A549 (cell line): ENCODE data around the gene KIAA1755. TPM values are rescaled to one million over a fixed set of nuclear protein-coding genes. Genes with fewer than 3 reads are reported as not detected.

Experiments used
- ATAC-seq, 2 experiments: fragments of 200-7000 bp in 1 of 2; fragments of >200 bp in 1 of 2; cut with Nextera tagmentation in 1 of 2; cut with Tn5 transposase in 1 of 2; 3 replicates each; pipeline versions ENCODE4 v1.8.0 to v1.9.1; 2018 to 2020; ENCODE audit warnings: mild to moderate bottlenecking in 1 of 2, moderate library complexity in 1 of 2
- CTCF ChIA-PET: fragments of 300-600 bp; sonication (Branson Sonifier 250); formaldehyde crosslinking; extraction: SDS; loops from one replicate; lab custom pipeline; 2021; ENCODE audit warnings: antibody characterized with exemption, inconsistent platforms; lab: Yijun Ruan, JAX
- POLR2A ChIA-PET: fragments of 350-600 bp; formaldehyde crosslinking; extraction: SDS; loops from one replicate; lab custom pipeline; 2021; ENCODE audit warnings: antibody characterized with exemption, inconsistent platforms; lab: Yijun Ruan, JAX
- DNase-seq, 2 experiments: peaks; one replicate each; pipeline versions ENCODE4 v3.0.0 to v3.0.0-alpha.2; 2011 to 2016; ENCODE audit warnings: low read depth in 1 of 2, low spot score in 1 of 2
- FAIRE-seq: peaks from 2 replicates; lab custom pipeline; 2011; peaks lifted over from hg19 to GRCh38; lab: Jason Lieb, UNC
- H3K27ac ChIP-seq, 2 experiments: fragments of >200 bp; sonication (Bioruptor Twin); formaldehyde crosslinking; 3 replicates each; pipeline ENCODE4 v1.5.1; 2016 to 2017
- H3K4me1 ChIP-seq: fragments of >200 bp; sonication (Bioruptor Twin); formaldehyde crosslinking; 3 replicates; pipeline ENCODE4 v1.6.1; 2016
- H3K4me2 ChIP-seq: fragments of >200 bp; sonication (Bioruptor Twin); formaldehyde crosslinking; 3 replicates; pipeline ENCODE4 v1.6.1; 2016
- H3K4me3 ChIP-seq: fragments of >200 bp; sonication (Bioruptor Twin); formaldehyde crosslinking; 3 replicates; pipeline ENCODE4 v1.5.1; 2016
- H3K9me3 ChIP-seq: fragments of >200 bp; sonication (Bioruptor Twin); formaldehyde crosslinking; 3 replicates; pipeline ENCODE4 v1.6.1; 2016
- CEBPB ChIP-seq, 2 experiments: fragments of >200 bp in 1 of 2; sonication (Bioruptor Twin) in 1 of 2; formaldehyde crosslinking in 1 of 2; IDR thresholded peaks; 2 replicates each; pipeline ENCODE4 v1.6.1; 2012 to 2016
- CHD4 ChIP-seq: fragments of 200-600 bp; sonication (generic); IDR thresholded peaks from 2 replicates; pipeline ENCODE4 v1.6.1; 2016; ENCODE audit warnings: antibody characterized with exemption, mild to moderate bottlenecking, borderline replicate concordance
- EP300 ChIP-seq, 2 experiments: fragments of >200 bp; sonication (Bioruptor Twin); formaldehyde crosslinking; IDR thresholded peaks; 2 replicates in 1 of 2; 3 replicates in 1 of 2; pipeline ENCODE4 v1.6.1; 2016 to 2017
- ESRRA ChIP-seq: fragments of 150-350 bp; IDR thresholded peaks from 2 replicates; pipeline ENCODE4 v1.6.1; 2014; ENCODE audit warnings: mild to moderate bottlenecking, low read length, borderline replicate concordance
- FOXS1 ChIP-seq: fragments of 250-450 bp; sonication (Bioruptor Pico); IDR thresholded peaks from 2 replicates; pipeline ENCODE4 v1.5.0; 2020; ENCODE audit warnings: mild to moderate bottlenecking, moderate library complexity
- HDAC2 ChIP-seq: fragments of 200-600 bp; sonication (generic); IDR thresholded peaks from 2 replicates; pipeline ENCODE4 v1.6.1; 2016
- HOXA7 ChIP-seq: fragments of 250-450 bp; sonication (Bioruptor Pico); IDR thresholded peaks from 2 replicates; pipeline ENCODE4 v1.5.0; 2020; ENCODE audit warnings: mild to moderate bottlenecking, moderate library complexity
- HOXB13 ChIP-seq: fragments of 250-450 bp; sonication (Bioruptor Pico); IDR thresholded peaks from 2 replicates; pipeline ENCODE4 v1.5.0; 2020; ENCODE audit warnings: low read depth, mild to moderate bottlenecking, moderate library complexity
- HOXB5 ChIP-seq: fragments of 250-450 bp; sonication (Bioruptor Pico); IDR thresholded peaks from 2 replicates; pipeline ENCODE4 v1.5.0; 2020; ENCODE audit warnings: mild to moderate bottlenecking, moderate library complexity
- JUNB ChIP-seq: fragments of >200 bp; sonication (Bioruptor Twin); formaldehyde crosslinking; IDR thresholded peaks from 2 replicates; pipeline ENCODE4 v1.6.1; 2016
- MAFK ChIP-seq: fragments of 450-650 bp; IDR thresholded peaks from 2 replicates; pipeline ENCODE4 v1.6.1; 2014; ENCODE audit not compliant: partially characterized antibody
- MYC ChIP-seq: IDR thresholded peaks from 2 replicates; pipeline ENCODE4 v1.6.1; 2012; ENCODE audit warnings: mild to moderate bottlenecking, inconsistent platforms, low read length, improper control_type of control experiment, borderline replicate concordance
- POLR2A ChIP-seq: IDR thresholded peaks from 2 replicates; pipeline ENCODE4 v1.6.1; 2012; ENCODE audit warnings: mild to moderate bottlenecking, low read length
- RAD21 ChIP-seq, 2 experiments: fragments of >200 bp in 1 of 2; sonication (Bioruptor Twin) in 1 of 2; formaldehyde crosslinking in 1 of 2; IDR thresholded peaks in 1 of 2; conservative IDR thresholded peaks in 1 of 2; 2 replicates in 1 of 2; 3 replicates in 1 of 2; pipeline ENCODE4 v1.6.1; 2012 to 2018; ENCODE audit warnings: inconsistent platforms in 1 of 2
- RNF2 ChIP-seq: fragments of 200-600 bp; sonication (generic); IDR thresholded peaks from 2 replicates; pipeline ENCODE4 v1.6.1; 2016; ENCODE audit warnings: low read depth, mild to moderate bottlenecking, antibody characterized with exemption, moderate library complexity, borderline replicate concordance
- SREBF2 ChIP-seq: fragments of 450-650 bp; IDR thresholded peaks from 2 replicates; pipeline ENCODE4 v1.6.1; 2014; ENCODE audit warnings: mild to moderate bottlenecking, moderate library complexity
- TFCP2L1 ChIP-seq: fragments of 250-450 bp; sonication (Bioruptor Pico); IDR thresholded peaks from 2 replicates; pipeline ENCODE4 v1.5.0; 2021; ENCODE audit warnings: mild to moderate bottlenecking
- ZSCAN20 ChIP-seq: fragments of 250-450 bp; sonication (Bioruptor Pico); IDR thresholded peaks from 2 replicates; pipeline ENCODE4 v1.8.0; 2022; ENCODE audit warnings: mild to moderate bottlenecking, moderate library complexity
- WGBS: methylation state at CpG from one replicate; pipeline ENCODE4 v1.1.6; 2017; ENCODE audit errors: missing lambda C conversion rate; 5-methylcytosine and 5-hydroxymethylcytosine counted together
- polyA plus RNA-seq, 4 experiments: library from polyadenylated mRNA; depleted of rRNA in 3 of 4; stranded (reverse); fragments of >200 nt; fragmentation: RNase III in 1 of 4; extraction: RNeasy Plus Mini Kit Qiagen cat#74134 plus additional on column Dnase treatment in 1 of 4; gene quantifications; 2 replicates in 3 of 4; 3 replicates in 1 of 4; pipeline ENCODE4 v1.2.3, GENCODE V29; 2011 to 2017
- TF ChIP-seq, protein P1 (sequence below): fragments of 250-450 bp; sonication (Bioruptor Pico); IDR thresholded peaks from 2 replicates; pipeline ENCODE4 v1.5.0; 2020; ENCODE audit warnings: low read depth, mild to moderate bottlenecking, moderate library complexity
- TF ChIP-seq, protein P2 (sequence below): IDR thresholded peaks from 2 replicates; pipeline ENCODE4 v1.6.1; 2012
- TF ChIP-seq, protein P3 (sequence below): fragments of 200-600 bp; sonication (generic); IDR thresholded peaks from 2 replicates; pipeline ENCODE4 v1.6.1; 2016; ENCODE audit warnings: antibody characterized with exemption, mild to moderate bottlenecking, moderate library complexity
- TF ChIP-seq, protein P4 (sequence below): fragments of 150-350 bp; IDR thresholded peaks from 2 replicates; pipeline ENCODE4 v1.6.1; 2014; ENCODE audit warnings: low read depth, mild to moderate bottlenecking, low read length
- TF ChIP-seq, protein P5 (sequence below): fragments of >200 bp; sonication (Bioruptor Twin); formaldehyde crosslinking; IDR thresholded peaks from 2 replicates; pipeline ENCODE4 v1.6.1; 2016
- TF ChIP-seq, protein P6 (sequence below): IDR thresholded peaks from 2 replicates; pipeline ENCODE4 v1.6.1; 2012; ENCODE audit warnings: low read depth, borderline replicate concordance

KIAA1755 gene
- polyA plus RNA-seq, 2 of the 4 experiments (the other 2 are of a cell fraction): 0.04 to 0.21 TPM

DNA sequence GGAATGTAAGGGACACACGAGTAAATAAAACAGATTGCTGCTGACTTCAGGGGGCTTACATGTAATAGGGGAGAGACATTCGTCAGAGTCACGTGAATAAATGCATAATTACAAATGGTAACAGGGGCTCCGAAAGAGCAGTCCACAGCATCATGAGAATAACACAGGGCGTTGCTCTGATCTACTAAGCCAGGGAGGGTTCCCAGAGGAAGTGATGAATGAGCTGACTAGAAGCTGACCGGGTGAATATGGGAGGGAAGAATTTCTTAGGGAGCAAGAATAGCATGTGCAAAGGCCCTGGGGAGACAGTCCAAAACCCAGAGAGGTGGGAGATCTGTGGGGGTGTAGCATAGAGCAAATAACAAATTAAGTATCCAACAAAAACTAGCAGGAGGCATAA lies 45.8 kb upstream of the KIAA1755 start:
- ATAC-seq: no peak
- POLR2A ChIA-PET: no interaction called here
- Histone ChIP-seq H3K27ac (no peak overlapping the region), H3K4me1 (no peaks in the 10 kb centered on the region), H3K4me2 (no peak overlapping the region), H3K4me3 (no peak overlapping the region), H3K9me3 (peaks cover 5% of the 10 kb centered on the region; the same call in 1 of the 3 replicates)
- TF ChIP-seq RAD21 (conservative IDR thresholded peaks at IDR 0.05 in 1 of 2, IDR thresholded peaks at IDR 0.05 in 1 of 2) (no peak), ZSCAN20 (CRISPR knock-in tag) (no peak), POLR2A (no peak), TFCP2L1 (CRISPR knock-in tag) (no peak), FOXS1 (CRISPR knock-in tag) (no peak), HOXB13 (CRISPR knock-in tag) (no peak), HOXA7 (no peak), CEBPB (IDR thresholded peaks at IDR 0.05) (no peak)
- TF ChIP-seq, protein P1, sequence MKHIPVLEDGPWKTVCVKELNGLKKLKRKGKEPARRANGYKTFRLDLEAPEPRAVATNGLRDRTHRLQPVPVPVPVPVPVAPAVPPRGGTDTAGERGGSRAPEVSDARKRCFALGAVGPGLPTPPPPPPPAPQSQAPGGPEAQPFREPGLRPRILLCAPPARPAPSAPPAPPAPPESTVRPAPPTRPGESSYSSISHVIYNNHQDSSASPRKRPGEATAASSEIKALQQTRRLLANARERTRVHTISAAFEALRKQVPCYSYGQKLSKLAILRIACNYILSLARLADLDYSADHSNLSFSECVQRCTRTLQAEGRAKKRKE (CRISPR knock-in tag): no peak
- TF ChIP-seq, protein P2, sequence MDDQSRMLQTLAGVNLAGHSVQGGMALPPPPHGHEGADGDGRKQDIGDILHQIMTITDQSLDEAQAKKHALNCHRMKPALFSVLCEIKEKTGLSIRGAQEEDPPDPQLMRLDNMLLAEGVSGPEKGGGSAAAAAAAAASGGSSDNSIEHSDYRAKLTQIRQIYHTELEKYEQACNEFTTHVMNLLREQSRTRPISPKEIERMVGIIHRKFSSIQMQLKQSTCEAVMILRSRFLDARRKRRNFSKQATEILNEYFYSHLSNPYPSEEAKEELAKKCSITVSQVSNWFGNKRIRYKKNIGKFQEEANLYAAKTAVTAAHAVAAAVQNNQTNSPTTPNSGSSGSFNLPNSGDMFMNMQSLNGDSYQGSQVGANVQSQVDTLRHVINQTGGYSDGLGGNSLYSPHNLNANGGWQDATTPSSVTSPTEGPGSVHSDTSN: no peak
- TF ChIP-seq, protein P3, sequence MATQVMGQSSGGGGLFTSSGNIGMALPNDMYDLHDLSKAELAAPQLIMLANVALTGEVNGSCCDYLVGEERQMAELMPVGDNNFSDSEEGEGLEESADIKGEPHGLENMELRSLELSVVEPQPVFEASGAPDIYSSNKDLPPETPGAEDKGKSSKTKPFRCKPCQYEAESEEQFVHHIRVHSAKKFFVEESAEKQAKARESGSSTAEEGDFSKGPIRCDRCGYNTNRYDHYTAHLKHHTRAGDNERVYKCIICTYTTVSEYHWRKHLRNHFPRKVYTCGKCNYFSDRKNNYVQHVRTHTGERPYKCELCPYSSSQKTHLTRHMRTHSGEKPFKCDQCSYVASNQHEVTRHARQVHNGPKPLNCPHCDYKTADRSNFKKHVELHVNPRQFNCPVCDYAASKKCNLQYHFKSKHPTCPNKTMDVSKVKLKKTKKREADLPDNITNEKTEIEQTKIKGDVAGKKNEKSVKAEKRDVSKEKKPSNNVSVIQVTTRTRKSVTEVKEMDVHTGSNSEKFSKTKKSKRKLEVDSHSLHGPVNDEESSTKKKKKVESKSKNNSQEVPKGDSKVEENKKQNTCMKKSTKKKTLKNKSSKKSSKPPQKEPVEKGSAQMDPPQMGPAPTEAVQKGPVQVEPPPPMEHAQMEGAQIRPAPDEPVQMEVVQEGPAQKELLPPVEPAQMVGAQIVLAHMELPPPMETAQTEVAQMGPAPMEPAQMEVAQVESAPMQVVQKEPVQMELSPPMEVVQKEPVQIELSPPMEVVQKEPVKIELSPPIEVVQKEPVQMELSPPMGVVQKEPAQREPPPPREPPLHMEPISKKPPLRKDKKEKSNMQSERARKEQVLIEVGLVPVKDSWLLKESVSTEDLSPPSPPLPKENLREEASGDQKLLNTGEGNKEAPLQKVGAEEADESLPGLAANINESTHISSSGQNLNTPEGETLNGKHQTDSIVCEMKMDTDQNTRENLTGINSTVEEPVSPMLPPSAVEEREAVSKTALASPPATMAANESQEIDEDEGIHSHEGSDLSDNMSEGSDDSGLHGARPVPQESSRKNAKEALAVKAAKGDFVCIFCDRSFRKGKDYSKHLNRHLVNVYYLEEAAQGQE: no peak
- TF ChIP-seq, protein P4, sequence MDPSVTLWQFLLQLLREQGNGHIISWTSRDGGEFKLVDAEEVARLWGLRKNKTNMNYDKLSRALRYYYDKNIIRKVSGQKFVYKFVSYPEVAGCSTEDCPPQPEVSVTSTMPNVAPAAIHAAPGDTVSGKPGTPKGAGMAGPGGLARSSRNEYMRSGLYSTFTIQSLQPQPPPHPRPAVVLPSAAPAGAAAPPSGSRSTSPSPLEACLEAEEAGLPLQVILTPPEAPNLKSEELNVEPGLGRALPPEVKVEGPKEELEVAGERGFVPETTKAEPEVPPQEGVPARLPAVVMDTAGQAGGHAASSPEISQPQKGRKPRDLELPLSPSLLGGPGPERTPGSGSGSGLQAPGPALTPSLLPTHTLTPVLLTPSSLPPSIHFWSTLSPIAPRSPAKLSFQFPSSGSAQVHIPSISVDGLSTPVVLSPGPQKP: no peak
- CTCF ChIA-PET: interaction anchor here (1.4 to 2.1 kb wide), 2 partner anchors 12 to 83 kb away, joined by 3 to 14 read pairs; no protein-coding TSS in a partner anchor
- no peak for DNase-seq
- 38% methylated on average over 6 of the region's 6 CpGs for WGBS
- no peak for FAIRE-seq

DNA sequence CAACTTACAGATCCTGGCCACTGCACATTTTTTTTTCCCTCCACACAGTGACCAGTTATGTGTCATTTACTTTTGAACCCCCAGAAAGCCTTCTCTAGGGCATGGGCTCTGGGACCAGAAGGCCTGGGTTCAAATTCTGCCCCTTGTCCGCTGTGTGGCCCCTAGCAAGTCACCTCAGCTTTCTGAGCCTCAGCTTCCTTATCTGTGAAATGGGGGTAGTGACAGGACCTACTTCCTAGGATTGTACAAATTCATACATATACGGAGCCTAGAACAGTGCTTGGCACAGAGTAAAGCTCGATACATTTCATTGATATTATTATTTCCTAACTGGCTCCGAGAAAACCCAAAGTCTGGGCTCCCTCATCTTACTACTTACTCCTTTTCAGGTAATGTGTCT lies 45.0 kb upstream of the KIAA1755 start:
- no peak overlapping the region for H3K4me2 ChIP-seq
- no peaks in the 10 kb centered on the region for H3K4me1 ChIP-seq
- no peak overlapping the region for H3K27ac ChIP-seq
- ChIA-PET POLR2A (interaction anchor here (0.6 kb wide), 2 partner anchors 31 to 129 kb away, joined by 3 to 11 read pairs; partner anchors contain the start of gene SNHG17), CTCF (interaction anchor here (1.1 to 2.1 kb wide), 5 partner anchors 12 to 83 kb away, joined by 3 to 14 read pairs (median 3); no protein-coding TSS in a partner anchor)
- no peak for TF ChIP-seq ESRRA
- no peak for TF ChIP-seq SREBF2
- TF ChIP-seq, protein P5, sequence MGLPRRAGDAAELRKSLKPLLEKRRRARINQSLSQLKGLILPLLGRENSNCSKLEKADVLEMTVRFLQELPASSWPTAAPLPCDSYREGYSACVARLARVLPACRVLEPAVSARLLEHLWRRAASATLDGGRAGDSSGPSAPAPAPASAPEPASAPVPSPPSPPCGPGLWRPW: no peak
- TF ChIP-seq CEBPB (IDR thresholded peaks at IDR 0.05): no peak
- no peak for TF ChIP-seq MYC
- no peak for TF ChIP-seq HDAC2
- TF ChIP-seq, protein P6, sequence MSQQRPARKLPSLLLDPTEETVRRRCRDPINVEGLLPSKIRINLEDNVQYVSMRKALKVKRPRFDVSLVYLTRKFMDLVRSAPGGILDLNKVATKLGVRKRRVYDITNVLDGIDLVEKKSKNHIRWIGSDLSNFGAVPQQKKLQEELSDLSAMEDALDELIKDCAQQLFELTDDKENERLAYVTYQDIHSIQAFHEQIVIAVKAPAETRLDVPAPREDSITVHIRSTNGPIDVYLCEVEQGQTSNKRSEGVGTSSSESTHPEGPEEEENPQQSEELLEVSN: no peak
- no peak for TF ChIP-seq CHD4
- no peak for TF ChIP-seq RAD21 (conservative IDR thresholded peaks at IDR 0.05 in 1 of 2, IDR thresholded peaks at IDR 0.05 in 1 of 2)
- no peak for TF ChIP-seq MAFK
- TF ChIP-seq JUNB: no peak
- no peak for TF ChIP-seq HOXB5
- no peak for TF ChIP-seq EP300 (IDR thresholded peaks at IDR 0.05)
- no peak for TF ChIP-seq RNF2
- no peak for FAIRE-seq
- DNase-seq: no peak
- 53% methylated on average over 4 of the region's 4 CpGs for WGBS
- H3K4me3 ChIP-seq: no peak overlapping the region
- peaks cover 5% of the 10 kb centered on the region; the same call in 1 of the 3 replicates for H3K9me3 ChIP-seq
- ATAC-seq: no peak
